A673 (cell line): ENCODE measurements around the gene CPM. TPM values are rescaled to one million over a fixed set of nuclear protein-coding genes. Genes with fewer than 3 reads are reported as not detected.

Experiments used
- BruUV-seq: library from RNA; stranded (reverse); fragments of 400-500 nt; replicated peaks from 2 replicates; lab custom pipeline; 2021; lab: Mats Ljungman, UMichigan
- CTCF ChIA-PET: fragments of 300-600 bp; sonication (Branson Sonifier 250); formaldehyde crosslinking; loops from one replicate; lab custom pipeline; 2022; ENCODE audit warnings: antibody characterized with exemption; lab: Charles Lee
- POLR2A ChIA-PET: fragments of 300-600 bp; sonication (Branson Sonifier 250); formaldehyde crosslinking; loops from one replicate; lab custom pipeline; 2022; ENCODE audit warnings: antibody characterized with exemption; ENCODE audit not compliant: low non-redundant PET; lab: Charles Lee
- DNase-seq: peaks from one replicate; pipeline ENCODE4 v3.0.0-alpha.2; 2015; ENCODE audit warnings: low spot score
- H3K27ac ChIP-seq: fragments of 200-600 bp; sonication (generic); 2 replicates; pipeline ENCODE4 v1.5.1; 2016; ENCODE audit warnings: mixed run types, low read depth, mild to moderate bottlenecking, mixed read lengths, antibody characterized with exemption, low read length; ENCODE audit not compliant: poor library complexity, severe bottlenecking
- H3K27me3 ChIP-seq: fragments of 200-600 bp; sonication (generic); replicated peaks from 2 replicates; pipeline ENCODE4 v1.6.1; 2017; ENCODE audit warnings: mixed run types, low read depth, mild to moderate bottlenecking, mixed read lengths, antibody characterized with exemption, low read length; ENCODE audit not compliant: insufficient read depth, poor library complexity
- H3K36me3 ChIP-seq: fragments of 200-600 bp; sonication (generic); 2 replicates; pipeline ENCODE4 v1.6.1; 2016; ENCODE audit warnings: mixed run types, mild to moderate bottlenecking, mixed read lengths, antibody characterized with exemption, low read length; ENCODE audit not compliant: insufficient read depth, poor library complexity, severe bottlenecking
- H3K4me1 ChIP-seq: fragments of 200-600 bp; sonication (generic); 2 replicates; pipeline ENCODE4 v1.6.1; 2017; ENCODE audit warnings: mixed run types, mild to moderate bottlenecking, mixed read lengths, antibody characterized with exemption, low read length; ENCODE audit not compliant: insufficient read depth, poor library complexity, severe bottlenecking
- H3K4me3 ChIP-seq: fragments of 200-600 bp; sonication (generic); 2 replicates; pipeline ENCODE4 v1.5.1; 2016; ENCODE audit warnings: low read depth, mixed run types, mild to moderate bottlenecking, mixed read lengths, low read length; ENCODE audit not compliant: poor library complexity, severe bottlenecking
- H3K9me3 ChIP-seq: fragments of 200-600 bp; sonication (generic); 2 replicates; pipeline ENCODE4 v1.6.1; 2016; ENCODE audit warnings: mixed run types, low read depth, mild to moderate bottlenecking, mixed read lengths, antibody characterized with exemption, low read length; ENCODE audit not compliant: poor library complexity, severe bottlenecking
- EZH2 ChIP-seq: fragments of 200-600 bp; sonication (generic); IDR thresholded peaks from 2 replicates; pipeline ENCODE4 v1.6.1; 2017; ENCODE audit warnings: borderline replicate concordance, low read depth, mild to moderate bottlenecking, mixed read lengths, antibody characterized with exemption, low read length; ENCODE audit not compliant: poor library complexity, severe bottlenecking
- intact Hi-C: fragments of 100-400 bp; cut with micrococcal nuclease; formaldehyde crosslinking; loops from one replicate; pipeline ENCODE4 v1.10.0; 2022; ENCODE audit not compliant: unreplicated experiment
- total RNA-seq: library from RNA; stranded (reverse); gene quantifications from 2 replicates; pipeline ENCODE4 v1.2.3, GENCODE V29; 2021
- TF ChIP-seq, protein P1 (sequence below): fragments of 300-800, 200-600 bp; sonication (generic); conservative IDR thresholded peaks from 2 replicates; pipeline ENCODE4 v1.5.1; 2017; ENCODE audit warnings: low read depth, mild to moderate bottlenecking, antibody characterized with exemption, low read length, moderate library complexity, mixed read lengths

CPM gene
- total RNA-seq, 1 experiment from 2014 or later, result 0.84 TPM

DNA sequence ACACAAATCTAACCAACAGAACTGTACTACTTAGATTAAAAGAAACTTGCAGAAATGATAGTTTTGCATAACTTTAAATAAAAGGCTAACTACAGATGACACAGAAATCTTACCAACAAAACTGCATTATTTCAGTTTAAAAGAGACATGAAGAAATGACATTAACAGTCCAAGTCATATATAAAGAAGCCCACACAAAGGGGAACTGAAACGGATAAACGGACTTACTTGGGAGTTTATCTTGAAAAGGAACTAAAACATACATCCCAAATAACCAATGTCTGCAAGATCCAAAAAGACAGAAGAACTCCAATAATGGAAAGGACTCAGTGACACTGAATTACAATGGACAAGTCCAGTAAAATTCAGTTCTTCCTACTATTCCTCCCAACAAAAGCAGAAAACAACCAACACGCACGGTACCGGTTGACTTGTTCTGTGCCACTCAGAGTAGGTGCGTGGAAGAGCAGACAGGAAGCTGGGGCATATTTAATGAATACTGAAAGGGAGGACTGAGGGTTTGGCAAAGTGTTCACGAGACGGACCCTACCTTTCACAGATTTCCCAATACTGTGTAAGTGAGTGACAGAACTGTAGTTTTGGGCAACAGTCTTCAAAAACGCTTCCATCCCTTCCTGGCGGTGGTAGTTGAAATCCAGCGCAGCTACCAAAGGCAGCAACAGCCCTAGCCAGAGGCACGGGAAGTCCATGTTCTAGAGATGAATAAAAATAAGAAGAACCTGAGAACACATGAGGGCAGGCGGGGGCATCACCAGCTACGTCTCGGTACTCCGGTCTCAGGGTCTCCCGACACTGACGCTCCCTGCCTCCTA, 627 bp downstream of the CPM start:
- TF ChIP-seq, protein P1, sequence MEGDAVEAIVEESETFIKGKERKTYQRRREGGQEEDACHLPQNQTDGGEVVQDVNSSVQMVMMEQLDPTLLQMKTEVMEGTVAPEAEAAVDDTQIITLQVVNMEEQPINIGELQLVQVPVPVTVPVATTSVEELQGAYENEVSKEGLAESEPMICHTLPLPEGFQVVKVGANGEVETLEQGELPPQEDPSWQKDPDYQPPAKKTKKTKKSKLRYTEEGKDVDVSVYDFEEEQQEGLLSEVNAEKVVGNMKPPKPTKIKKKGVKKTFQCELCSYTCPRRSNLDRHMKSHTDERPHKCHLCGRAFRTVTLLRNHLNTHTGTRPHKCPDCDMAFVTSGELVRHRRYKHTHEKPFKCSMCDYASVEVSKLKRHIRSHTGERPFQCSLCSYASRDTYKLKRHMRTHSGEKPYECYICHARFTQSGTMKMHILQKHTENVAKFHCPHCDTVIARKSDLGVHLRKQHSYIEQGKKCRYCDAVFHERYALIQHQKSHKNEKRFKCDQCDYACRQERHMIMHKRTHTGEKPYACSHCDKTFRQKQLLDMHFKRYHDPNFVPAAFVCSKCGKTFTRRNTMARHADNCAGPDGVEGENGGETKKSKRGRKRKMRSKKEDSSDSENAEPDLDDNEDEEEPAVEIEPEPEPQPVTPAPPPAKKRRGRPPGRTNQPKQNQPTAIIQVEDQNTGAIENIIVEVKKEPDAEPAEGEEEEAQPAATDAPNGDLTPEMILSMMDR, result no peak
- TF ChIP-seq EZH2, result no peak
- Histone ChIP-seq H3K27me3 (peaks cover 4% of the 10 kb centered on the region), H3K36me3 (no peaks in the 10 kb centered on the region), H3K9me3 (no peaks in the 10 kb centered on the region), H3K4me3 (peak overlapping the region; percentile 43), H3K4me1 (no peaks in the 10 kb centered on the region), H3K27ac (no peak overlapping the region)
- BruUV-seq, result no TSS peak
- ChIA-PET POLR2A (no interaction called here), CTCF (no interaction called here)
- intact Hi-C loops, result no loop called here
- DNase-seq, result peak; percentile 4

DNA sequence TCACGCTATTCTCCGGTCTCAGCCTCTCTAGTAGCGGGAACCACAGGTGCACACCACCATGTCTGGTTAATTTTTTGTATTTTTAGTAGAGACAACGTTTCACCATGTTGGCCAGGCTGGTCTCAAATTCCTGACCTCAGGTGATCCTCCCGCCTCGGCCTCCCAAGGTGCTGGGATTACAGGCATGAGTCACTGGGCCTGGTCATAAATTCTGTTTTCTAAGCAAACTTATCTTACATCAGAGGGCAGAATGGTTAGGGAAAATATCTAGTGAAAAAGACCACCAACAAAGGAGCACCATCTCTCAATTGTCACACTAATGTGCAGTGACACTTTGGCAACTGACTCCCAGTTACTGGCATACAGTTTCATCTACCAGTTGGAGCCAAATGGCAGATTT, 2.8 kb downstream of the CPM start:
- TF ChIP-seq, protein P1, result no peak
- no peak for TF ChIP-seq EZH2
- Histone ChIP-seq H3K27me3 (peaks cover 4% of the 10 kb centered on the region), H3K36me3 (no peaks in the 10 kb centered on the region), H3K27ac (no peak overlapping the region), H3K4me3 (no peak overlapping the region), H3K9me3 (no peaks in the 10 kb centered on the region), H3K4me1 (no peaks in the 10 kb centered on the region)
- CTCF ChIA-PET, result no interaction called here
- BruUV-seq, result no TSS peak
- DNase-seq, result no peak
- POLR2A ChIA-PET, result no interaction called here
- intact Hi-C loops, result no loop called here

DNA sequence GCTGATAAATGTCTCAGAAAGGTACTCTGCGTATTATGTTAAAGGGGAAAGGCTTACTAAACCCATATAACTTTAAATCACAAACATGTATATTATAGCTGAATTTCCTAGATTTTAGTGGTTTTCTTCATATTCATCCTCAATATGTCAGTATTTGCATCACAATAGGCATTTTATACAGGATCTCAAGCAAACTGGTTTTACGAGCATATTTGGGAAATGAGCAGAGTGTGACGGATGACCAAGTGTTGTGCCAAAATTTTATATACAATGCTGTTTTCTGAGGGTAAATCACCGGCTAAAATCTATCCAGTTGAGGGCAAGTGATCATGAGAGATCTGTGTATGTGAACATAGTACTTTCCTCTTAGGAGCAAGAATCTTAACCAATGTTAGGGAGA, 8.4 kb downstream of the CPM start:
- no TSS peak for BruUV-seq
- POLR2A ChIA-PET, result no interaction called here

More for the DNA sequence above, 8.4 kb downstream of the CPM start:
- no peaks in the 10 kb centered on the region for H3K27me3 ChIP-seq
- H3K36me3 ChIP-seq, result no peaks in the 10 kb centered on the region
- intact Hi-C loops, result no loop called here
- CTCF ChIA-PET, result no interaction called here
- H3K27ac ChIP-seq, result no peak overlapping the region
- H3K4me3 ChIP-seq, result no peak overlapping the region
- DNase-seq, result peak; percentile 65
- peaks cover 14% of the 10 kb centered on the region for H3K4me1 ChIP-seq
- no peaks in the 10 kb centered on the region for H3K9me3 ChIP-seq
- TF ChIP-seq, protein P1, result no peak
- TF ChIP-seq EZH2, result no peak
